GM13976 (cell line): ENCODE measurements around the gene AIF1.

Experiments
- DNase-seq: peaks from one replicate; pipeline ENCODE4 v3.0.0; 2012; ENCODE audit warnings: low spot score
- in situ Hi-C: fragments of 300-500 bp; cut with MboI; formaldehyde crosslinking; loops from one replicate; pipeline ENCODE4 v1.12.0; 2022; ENCODE audit warnings: low sequenced_read_pairs, mixed read lengths, inconsistent platforms; ENCODE audit not compliant: unreplicated experiment
- TF ChIP-seq, protein P1 (sequence below): IDR thresholded peaks from 2 replicates; pipeline ENCODE4 v1.5.1; 2012; ENCODE audit warnings: borderline replicate concordance, mild to moderate bottlenecking; ENCODE audit not compliant: insufficient read depth; ENCODE audit errors: extremely low read depth, missing control alignments, control extremely low read depth

AIF1 gene

DNA sequence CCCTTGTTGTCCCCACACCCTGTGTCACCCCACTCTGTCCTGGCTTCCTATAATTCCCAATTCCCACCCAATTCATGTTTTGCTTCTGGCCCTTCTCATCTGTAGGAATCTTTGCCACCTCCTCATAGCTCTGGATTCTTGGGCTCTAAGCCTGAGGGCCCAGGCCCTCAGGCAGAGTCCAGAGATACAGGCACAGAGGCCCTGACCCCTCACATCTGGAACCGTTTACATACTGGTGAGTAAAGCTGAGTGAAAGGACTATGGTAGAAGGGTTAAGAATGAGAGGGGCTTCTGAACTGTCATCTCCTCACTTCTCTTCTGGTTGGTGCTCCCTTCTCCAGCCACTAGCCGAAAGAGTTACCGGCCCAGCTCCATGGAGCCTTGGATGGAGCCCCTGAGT is 19.1 kb downstream of the AIF1 start:
- no peak for DNase-seq
- in situ Hi-C loops: no loop called here
- TF ChIP-seq, protein P1, sequence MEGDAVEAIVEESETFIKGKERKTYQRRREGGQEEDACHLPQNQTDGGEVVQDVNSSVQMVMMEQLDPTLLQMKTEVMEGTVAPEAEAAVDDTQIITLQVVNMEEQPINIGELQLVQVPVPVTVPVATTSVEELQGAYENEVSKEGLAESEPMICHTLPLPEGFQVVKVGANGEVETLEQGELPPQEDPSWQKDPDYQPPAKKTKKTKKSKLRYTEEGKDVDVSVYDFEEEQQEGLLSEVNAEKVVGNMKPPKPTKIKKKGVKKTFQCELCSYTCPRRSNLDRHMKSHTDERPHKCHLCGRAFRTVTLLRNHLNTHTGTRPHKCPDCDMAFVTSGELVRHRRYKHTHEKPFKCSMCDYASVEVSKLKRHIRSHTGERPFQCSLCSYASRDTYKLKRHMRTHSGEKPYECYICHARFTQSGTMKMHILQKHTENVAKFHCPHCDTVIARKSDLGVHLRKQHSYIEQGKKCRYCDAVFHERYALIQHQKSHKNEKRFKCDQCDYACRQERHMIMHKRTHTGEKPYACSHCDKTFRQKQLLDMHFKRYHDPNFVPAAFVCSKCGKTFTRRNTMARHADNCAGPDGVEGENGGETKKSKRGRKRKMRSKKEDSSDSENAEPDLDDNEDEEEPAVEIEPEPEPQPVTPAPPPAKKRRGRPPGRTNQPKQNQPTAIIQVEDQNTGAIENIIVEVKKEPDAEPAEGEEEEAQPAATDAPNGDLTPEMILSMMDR: no peak

DNA sequence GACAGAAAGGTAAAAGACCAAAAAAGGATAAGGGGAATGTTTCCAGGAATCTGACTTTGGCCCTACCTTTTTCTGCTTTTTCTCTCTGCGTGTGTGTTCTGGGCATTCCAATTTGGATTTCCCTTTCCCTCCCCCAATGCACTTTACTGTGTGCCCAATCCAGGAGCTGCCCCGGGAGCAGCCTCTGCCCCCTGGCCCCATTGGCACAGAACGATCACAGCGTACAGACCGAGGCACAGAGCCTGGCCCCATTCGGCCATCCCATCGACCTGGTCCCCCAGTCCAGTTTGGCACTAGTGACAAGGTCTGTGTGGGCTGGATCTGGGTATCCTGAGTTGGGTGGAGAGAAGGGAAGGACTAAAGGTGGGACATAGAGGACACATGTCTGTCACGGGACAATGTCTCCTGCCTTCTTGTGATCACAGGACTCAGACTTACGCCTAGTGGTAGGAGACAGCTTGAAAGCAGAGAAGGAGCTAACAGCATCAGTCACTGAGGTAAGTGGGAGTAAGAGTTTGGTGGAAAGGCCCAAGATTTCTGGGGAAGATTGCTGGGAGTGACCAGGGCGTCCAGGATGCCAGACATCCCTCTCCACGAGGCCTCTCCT is 20.0 kb downstream of the AIF1 start:
- TF ChIP-seq, protein P1: no peak
- DNase-seq: no peak
- in situ Hi-C loops: no loop called here

DNA sequence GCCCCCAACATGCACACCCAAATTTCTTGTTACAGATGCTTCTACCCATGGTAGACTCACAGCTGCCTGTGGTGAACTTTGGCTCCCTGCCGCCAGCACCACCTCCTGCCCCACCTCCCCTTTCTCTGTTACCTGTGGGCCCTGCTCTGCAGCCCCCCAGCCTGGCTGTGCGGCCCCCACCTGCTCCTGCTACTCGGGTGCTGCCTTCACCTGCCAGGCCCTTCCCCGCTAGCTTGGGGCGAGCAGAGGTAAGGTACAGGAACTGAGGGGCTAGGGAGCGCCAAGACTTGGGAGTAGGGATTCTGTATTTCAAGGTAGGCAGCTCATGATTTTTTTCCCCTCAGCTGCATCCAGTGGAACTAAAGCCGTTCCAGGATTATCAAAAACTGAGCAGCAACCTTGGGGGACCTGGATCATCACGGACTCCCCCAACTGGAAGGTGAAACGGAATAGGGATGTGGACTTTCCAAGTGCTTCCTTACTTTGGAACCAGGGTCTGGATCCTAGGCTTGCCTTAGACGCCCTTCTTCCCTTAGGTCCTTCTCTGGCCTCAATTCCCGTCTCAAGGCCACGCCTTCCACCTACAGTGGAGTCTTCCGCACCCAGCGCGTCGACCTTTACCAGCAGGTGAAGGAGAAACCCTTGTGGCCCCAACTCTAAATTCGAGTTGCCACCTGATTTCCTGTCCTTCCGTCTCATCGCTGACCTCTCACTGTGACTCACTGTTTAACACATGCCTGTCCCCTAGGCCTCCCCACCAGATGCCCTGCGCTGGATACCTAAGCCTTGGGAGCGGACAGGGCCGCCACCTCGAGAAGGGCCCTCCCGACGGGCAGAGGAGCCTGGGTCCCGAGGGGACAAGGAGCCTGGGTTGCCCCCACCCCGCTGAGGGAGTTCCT is 21.9 kb downstream of the AIF1 start:
- no peak for DNase-seq
- TF ChIP-seq, protein P1: no peak
- in situ Hi-C loops: no loop called here

DNA sequence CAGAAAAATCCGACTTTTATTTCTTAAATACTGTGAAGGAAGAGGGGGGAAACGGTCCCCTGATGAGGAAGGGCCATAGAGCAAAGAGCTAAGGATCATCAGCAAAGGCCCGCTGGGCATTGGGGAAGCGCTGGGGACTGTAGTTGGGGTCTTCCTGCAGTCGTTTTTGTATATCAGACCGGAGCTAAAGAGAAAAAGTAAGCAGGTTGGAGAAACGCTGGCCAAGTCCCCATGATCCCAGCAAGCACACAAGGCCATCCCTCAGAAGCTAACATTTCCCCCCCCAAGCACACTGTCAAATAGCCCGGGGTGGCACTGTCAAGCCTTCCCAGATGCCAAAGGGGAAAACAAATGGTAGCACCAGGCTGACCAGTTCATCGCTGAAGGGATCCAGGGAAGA is 24.0 kb downstream of the AIF1 start:
- TF ChIP-seq, protein P1: no peak
- DNase-seq: no peak
- in situ Hi-C loops: no loop called here

DNA sequence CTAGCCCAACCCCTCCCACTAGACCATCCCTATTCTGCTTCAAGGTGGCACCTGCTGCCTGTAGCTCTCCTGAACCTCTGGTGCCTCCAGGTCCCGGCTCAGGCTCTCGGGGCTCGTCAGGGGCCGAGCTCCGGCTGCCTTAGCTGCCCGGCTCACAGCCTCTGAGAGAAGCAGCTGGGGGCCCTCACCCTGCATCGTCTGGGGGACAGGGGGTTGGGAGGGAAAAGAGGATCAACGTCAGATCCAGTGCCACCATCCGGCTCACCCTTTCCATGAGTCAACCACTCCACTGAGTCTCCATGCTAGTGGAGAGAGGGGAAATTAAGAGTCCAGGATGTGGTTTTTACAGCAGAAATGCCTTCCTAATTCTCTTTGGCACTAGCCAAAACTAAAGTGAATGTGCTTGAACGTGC is 24.4 kb downstream of the AIF1 start:
- DNase-seq: no peak
- in situ Hi-C loops: no loop called here
- TF ChIP-seq, protein P1: no peak

DNA sequence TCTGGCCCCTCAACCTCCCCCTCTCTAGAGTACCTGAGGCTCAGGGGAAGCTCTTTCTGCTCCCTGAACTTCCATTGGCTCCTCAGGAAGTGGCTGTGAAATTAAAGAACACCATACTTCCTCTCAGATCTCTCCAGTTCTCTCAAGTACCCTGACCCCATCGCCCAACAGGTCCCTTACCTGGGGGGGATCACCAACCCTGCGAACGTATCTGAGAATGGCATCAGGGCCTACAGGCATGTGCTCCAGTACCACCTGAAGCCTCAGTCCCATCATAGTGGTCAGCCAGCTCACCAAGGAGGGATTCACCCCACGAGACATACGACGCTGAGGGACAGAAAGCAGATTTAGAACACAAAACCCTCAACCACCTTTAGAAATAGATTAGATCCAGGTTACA is 25.6 kb downstream of the AIF1 start:
- DNase-seq: no peak
- TF ChIP-seq, protein P1: no peak
- in situ Hi-C loops: no loop called here

GRCh38 chr6:31641370-31641769 is 26.3 kb downstream of the AIF1 start:
- in situ Hi-C loops: no loop called here
- no peak for DNase-seq
- TF ChIP-seq, protein P1: no peak
